Testis (tissue), 3 donors: ENCODE results near the gene DLG1. TPM values are rescaled to one million over a fixed set of nuclear protein-coding genes. Genes with fewer than 3 reads are reported as not detected.

Source experiments
- DNase-seq: peaks from one replicate; pipeline ENCODE4 v3.0.0-alpha.2; 2019
- H3K27ac ChIP-seq, 2 donors: fragments of 200-600 bp; sonication (generic); one replicate each; pipeline ENCODE4 v1.5.1; 2019
- H3K27me3 ChIP-seq: fragments of 200-600 bp; sonication (generic); one replicate; pipeline ENCODE4 v1.5.1; 2019
- H3K36me3 ChIP-seq: fragments of 200-600 bp; sonication (generic); one replicate; pipeline ENCODE4 v1.5.1; 2017; ENCODE audit warnings: low read depth; ENCODE audit errors: missing control alignments
- H3K4me1 ChIP-seq: fragments of 200-600 bp; sonication (generic); one replicate; pipeline ENCODE4 v1.5.1; 2019
- H3K4me3 ChIP-seq, 2 donors: fragments of 200-600 bp; sonication (generic); one replicate each; pipeline ENCODE4 v1.5.1; 2017 to 2019
- H3K9me3 ChIP-seq: fragments of 200-600 bp; sonication (generic); one replicate; pipeline ENCODE4 v1.5.1; 2017
- CTCF ChIP-seq, 3 experiments: fragments of 450-650 bp in 2 of 3; fragments of 200-600 bp in 1 of 3; sonication (generic) in 1 of 3; IDR thresholded peaks; one replicate each; pipeline ENCODE4 v1.5.1; 2016 to 2019; ENCODE audit warnings: antibody characterized with exemption in 3 of 3, mild to moderate bottlenecking in 2 of 3, moderate library complexity in 1 of 3
- POLR2A ChIP-seq: fragments of 450-650 bp; IDR thresholded peaks from one replicate; pipeline ENCODE4 v1.6.1; 2017; ENCODE audit warnings: antibody characterized with exemption, mild to moderate bottlenecking, moderate library complexity
- WGBS, 2 donors: methylation state at CpG; one replicate each; pipeline ENCODE4 v1.1.5; 2018; 5-methylcytosine and 5-hydroxymethylcytosine counted together
- intact Hi-C: fragments of 100-400 bp; cut with DNase I; formaldehyde crosslinking; loops from one replicate; pipeline ENCODE4 v1.15.1; 2023; ENCODE audit warnings: low total_unique reads
- polyA plus RNA-seq: library from polyadenylated mRNA; stranded (reverse); fragments of 350-450 nt; fragmentation: Illumina TruSeq; extraction: RNeasy Lipid Tissue Mini Kit (QIAGEN cat#74804); gene quantifications from one replicate; pipeline ENCODE4 v1.2.3, GENCODE V29; 2014; ENCODE audit warnings: low read depth, low replicate concordance; ENCODE audit not compliant: insufficient read depth
- total RNA-seq, 2 donors: library from RNA; depleted of rRNA; stranded (reverse); fragments of >200 nt; gene quantifications; one replicate each; pipeline ENCODE4 v1.2.3, GENCODE V29; 2016

The DLG1 gene
- total and polyA plus RNA-seq, 3 donors from 2014 or later = 37.4 to 99.4 (median 99.3) TPM

DNA sequence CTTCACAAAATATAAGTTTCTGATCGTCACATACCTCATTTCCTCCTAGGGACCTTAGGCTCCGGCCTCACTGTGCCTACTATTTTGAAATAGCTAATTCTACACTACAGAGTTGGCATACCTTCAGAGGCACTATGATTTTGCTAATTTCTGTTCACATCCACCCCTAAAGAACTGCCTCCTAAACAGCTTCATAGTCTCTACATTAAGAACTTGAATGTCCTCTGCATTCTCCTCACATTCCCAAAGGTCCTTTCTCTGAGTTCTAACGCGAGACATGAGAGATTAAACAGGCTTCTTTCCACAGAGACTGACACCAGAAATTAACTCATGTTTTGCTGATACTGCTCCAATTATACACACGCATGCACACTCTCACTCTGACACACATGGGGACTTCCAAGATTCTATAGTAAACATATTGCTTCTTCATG is 75.5 kb downstream of the DLG1 start:
- H3K27me3 ChIP-seq = no peaks in the 10 kb centered on the region
- 57 to 66% methylated on average over 5 of the region's 5 CpGs for WGBS, 2 donors
- TF ChIP-seq POLR2A (no peak), CTCF (IDR thresholded peaks at IDR 0.05) (no peak)
- H3K4me1 ChIP-seq = peaks cover 10% of the 10 kb centered on the region
- intact Hi-C loops = no loop called here
- H3K4me3 ChIP-seq = no peak overlapping the region
- H3K9me3 ChIP-seq = no peaks in the 10 kb centered on the region
- no peaks in the 10 kb centered on the region for H3K36me3 ChIP-seq
- no peak for DNase-seq
- no peak overlapping the region for H3K27ac ChIP-seq

- no peaks in the 10 kb centered on the region for H3K9me3 ChIP-seq
- no peaks in the 10 kb centered on the region for H3K36me3 ChIP-seq
- TF ChIP-seq POLR2A (no peak), CTCF (IDR thresholded peaks at IDR 0.05) (no peak)
- H3K27ac ChIP-seq = no peak overlapping the region
- 81 to 91% methylated on average over 6 of the region's 6 CpGs for WGBS, 2 donors
- H3K4me3 ChIP-seq = no peak overlapping the region
- intact Hi-C loops = no loop called here
- H3K4me1 ChIP-seq = no peaks in the 10 kb centered on the region
- no peak for DNase-seq
- H3K27me3 ChIP-seq = no peaks in the 10 kb centered on the region
Observed at GRCh38 chr3:197219619-197220018, 78.8 kb downstream of the DLG1 start.

- Histone ChIP-seq H3K27ac (no peak overlapping the region), H3K36me3 (no peaks in the 10 kb centered on the region), H3K27me3 (no peaks in the 10 kb centered on the region), H3K9me3 (no peaks in the 10 kb centered on the region), H3K4me1 (no peaks in the 10 kb centered on the region), H3K4me3 (no peak overlapping the region)
- intact Hi-C loops = no loop called here
- WGBS, 2 donors = 41 to 45% methylated on average over 3 of the region's 3 CpGs
- TF ChIP-seq CTCF (IDR thresholded peaks at IDR 0.05) (no peak), POLR2A (no peak)
- DNase-seq = no peak
Observed at GRCh38 chr3:197218210-197218609, 80.2 kb downstream of the DLG1 start.

GRCh38 chr3:197216914-197217313 is 81.5 kb downstream of the DLG1 start:
- intact Hi-C loops = no loop called here
- Histone ChIP-seq H3K4me3 (no peak overlapping the region), H3K36me3 (no peaks in the 10 kb centered on the region), H3K4me1 (no peaks in the 10 kb centered on the region), H3K9me3 (no peaks in the 10 kb centered on the region), H3K27me3 (no peaks in the 10 kb centered on the region), H3K27ac (no peak overlapping the region)
- no peak for DNase-seq
- TF ChIP-seq POLR2A = no peak
- TF ChIP-seq CTCF (IDR thresholded peaks at IDR 0.05) = no peak
- 92 to 95% methylated on average over 4 of the region's 4 CpGs for WGBS, 2 donors

DNA sequence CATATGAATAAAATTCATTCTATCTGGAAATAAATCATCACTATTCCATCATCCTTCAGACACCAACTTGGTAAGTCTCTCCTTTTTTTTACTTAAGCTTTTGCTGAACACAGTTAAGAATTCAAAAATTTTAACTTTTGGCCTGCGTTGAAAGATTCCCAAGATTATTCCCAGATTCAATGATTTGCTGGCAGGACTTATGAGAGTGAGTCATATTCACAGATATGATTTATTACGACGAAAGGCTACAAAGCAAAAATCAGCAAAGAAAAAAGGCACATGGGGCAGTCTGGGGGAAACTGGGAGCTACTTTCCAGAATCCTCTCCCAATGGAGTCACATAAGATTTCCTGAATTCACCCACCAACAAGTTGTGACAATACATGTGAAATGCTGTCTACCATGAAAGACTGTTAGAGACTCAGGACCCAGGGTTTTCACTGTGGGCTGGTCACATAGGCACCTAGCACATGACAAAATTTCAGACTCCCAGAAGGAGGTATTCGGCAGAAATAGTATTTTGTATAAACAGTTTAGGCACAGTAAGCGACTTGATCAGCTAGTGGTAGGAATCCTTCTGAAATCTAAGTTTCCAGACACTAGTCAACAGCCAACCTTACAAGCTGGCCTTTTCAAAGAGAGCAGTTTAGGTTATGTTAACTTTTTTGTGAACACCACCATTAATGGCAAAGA is 82.1 kb downstream of the DLG1 start:
- no peak for DNase-seq
- Histone ChIP-seq H3K36me3 (no peaks in the 10 kb centered on the region), H3K4me1 (no peaks in the 10 kb centered on the region), H3K9me3 (no peaks in the 10 kb centered on the region), H3K27me3 (no peaks in the 10 kb centered on the region), H3K27ac (no peak overlapping the region), H3K4me3 (no peak overlapping the region)
- 68 to 73% methylated on average over 5 of the region's 5 CpGs for WGBS, 2 donors
- intact Hi-C loops = no loop called here
- TF ChIP-seq POLR2A = no peak
- TF ChIP-seq CTCF (IDR thresholded peaks at IDR 0.05) = no peak
